BLaER1 treated with 17β-estradiol and CSF1 and Interleukin-3, amounts not matched to agents 10 nM and 100 nM (cell line): Measurements from ENCODE around the gene EFNB1.

Experiments used
- H3K27ac ChIP-seq, 11 experiments: shearing (Covaris generic); formaldehyde crosslinking; 2 replicates each; pipeline ENCODE4 v1.8.1; 2022
- H3K27me3 ChIP-seq, 11 experiments: shearing (Covaris generic); formaldehyde crosslinking; 2 replicates each; pipeline ENCODE4 v1.8.1; 2022
- H3K36me3 ChIP-seq, 11 experiments: shearing (Covaris generic); formaldehyde crosslinking; 2 replicates each; pipeline ENCODE4 v1.8.1; 2022
- H3K4me1 ChIP-seq, 10 experiments: shearing (Covaris generic); formaldehyde crosslinking; 2 replicates each; pipeline ENCODE4 v1.8.1; 2022
- H3K4me2 ChIP-seq, 11 experiments: shearing (Covaris generic); formaldehyde crosslinking; 2 replicates each; pipeline ENCODE4 v1.8.1; 2022
- H3K4me3 ChIP-seq, 10 experiments: shearing (Covaris generic); formaldehyde crosslinking; 2 replicates each; pipeline ENCODE4 v1.8.1; 2022
- H3K9ac ChIP-seq, 11 experiments: shearing (Covaris generic); formaldehyde crosslinking; 2 replicates each; pipeline ENCODE4 v1.8.1; 2022
- H3K9me3 ChIP-seq, 11 experiments: shearing (Covaris generic); formaldehyde crosslinking; replicated peaks in 1 of 11; 2 replicates each; pipeline ENCODE4 v1.8.1; 2022
- H4K20me1 ChIP-seq, 11 experiments: shearing (Covaris generic); formaldehyde crosslinking; 2 replicates each; pipeline ENCODE4 v1.8.1; 2022
- Cebpa-rat ChIP-seq, 11 experiments: shearing (Covaris generic); IDR thresholded peaks; 2 replicates each; pipeline ENCODE4 v1.8.1; 2022

EFNB1 gene

GRCh38 chrX:68835468-68835867 lies 6.6 kb downstream of the EFNB1 start:
- no peak overlapping the region for H3K9ac ChIP-seq
- H3K36me3 ChIP-seq = peaks cover 9 to 40% (median 17%) of the 10 kb centered on the region in 11 experiments; a peak in 17 of 22 replicates
- TF ChIP-seq Cebpa-rat (IDR thresholded peaks at IDR 0.05) = no peak
- peaks cover 11 to 92% (median 86%) of the 10 kb centered on the region in 11 experiments; a peak in 19 of 22 replicates for H4K20me1 ChIP-seq
- H3K9me3 ChIP-seq = no peaks in the 10 kb centered on the region
- H3K27ac ChIP-seq = no peak overlapping the region; a peak in 1 of 22 replicates
- no peak overlapping the region for H3K4me3 ChIP-seq
- peaks cover 40 to 93% (median 67%) of the 10 kb centered on the region in 11 experiments for H3K27me3 ChIP-seq
- H3K4me2 ChIP-seq = peak overlapping the region in 9 of 11 experiments; percentile 1 to 92 (median 81); a peak in 16 of 22 replicates
- peaks cover 37 to 77% (median 63%) of the 10 kb centered on the region in 10 experiments for H3K4me1 ChIP-seq

- H3K4me3 ChIP-seq = no peak overlapping the region
- peaks cover 15 to 53% (median 24%) of the 10 kb centered on the region in 11 experiments; a peak in 17 of 22 replicates for H3K36me3 ChIP-seq
- peak overlapping the region in 7 of 11 experiments; percentile 46 to 92 (median 81); a peak in 11 of 22 replicates for H3K4me2 ChIP-seq
- no peaks in the 10 kb centered on the region for H3K9me3 ChIP-seq
- peaks cover 40 to 84% (median 70%) of the 10 kb centered on the region in 10 experiments for H3K4me1 ChIP-seq
- no peak for TF ChIP-seq Cebpa-rat (IDR thresholded peaks at IDR 0.05)
- H4K20me1 ChIP-seq = peaks cover 11 to 83% (median 71%) of the 10 kb centered on the region in 11 experiments; a peak in 19 of 22 replicates
- no peak overlapping the region for H3K27ac ChIP-seq
- no peak overlapping the region for H3K9ac ChIP-seq
- peaks cover 30 to 90% (median 65%) of the 10 kb centered on the region in 11 experiments for H3K27me3 ChIP-seq
Observed at GRCh38 chrX:68837119-68837518, 8.3 kb downstream of the EFNB1 start.

GRCh38 chrX:68838571-68838910 lies 9.7 kb downstream of the EFNB1 start:
- no peak for TF ChIP-seq Cebpa-rat (IDR thresholded peaks at IDR 0.05)
- Histone ChIP-seq H3K36me3 (peaks cover 15 to 53% (median 24%) of the 10 kb centered on the region in 11 experiments; a peak in 17 of 22 replicates), H3K4me1 (peaks cover 42 to 85% (median 70%) of the 10 kb centered on the region in 10 experiments), H3K4me2 (no peak overlapping the region), H4K20me1 (peaks cover 3 to 82% (median 58%) of the 10 kb centered on the region in 11 experiments; a peak in 19 of 22 replicates), H3K4me3 (no peak overlapping the region), H3K9ac (no peak overlapping the region), H3K27ac (no peak overlapping the region), H3K27me3 (peaks cover 31 to 90% (median 65%) of the 10 kb centered on the region in 11 experiments), H3K9me3 (no peaks in the 10 kb centered on the region)

- peaks cover 0 to 71% (median 46%) of the 10 kb centered on the region in 11 experiments; a peak in 19 of 22 replicates for H4K20me1 ChIP-seq
- TF ChIP-seq Cebpa-rat (IDR thresholded peaks at IDR 0.05) = no peak
Observed at GRCh38 chrX:68839771-68840170, 10.9 kb downstream of the EFNB1 start.

GRCh38 chrX:68840256-68840655 lies 11.4 kb downstream of the EFNB1 start:
- H3K4me1 ChIP-seq = peaks cover 37 to 81% (median 67%) of the 10 kb centered on the region in 10 experiments
- no peak overlapping the region for H3K9ac ChIP-seq
- peaks cover 0 to 66% (median 41%) of the 10 kb centered on the region in 11 experiments; a peak in 19 of 22 replicates for H4K20me1 ChIP-seq
- no peak overlapping the region for H3K4me3 ChIP-seq
- H3K27me3 ChIP-seq = peaks cover 24 to 90% (median 65%) of the 10 kb centered on the region in 11 experiments
- TF ChIP-seq Cebpa-rat (IDR thresholded peaks at IDR 0.05) = 0 out of 22 replicates have a peak, but pooled peaks of 1 of the 11 experiments have one; percentile 17
- H3K27ac ChIP-seq = 0 out of 22 replicates have a peak overlapping the region, but pooled peaks of 1 of the 11 experiments have one; percentile 34
- H3K9me3 ChIP-seq = no peaks in the 10 kb centered on the region
- peaks cover 15 to 53% (median 24%) of the 10 kb centered on the region in 11 experiments; a peak in 17 of 22 replicates for H3K36me3 ChIP-seq
- peak overlapping the region in 4 of 11 experiments; percentile 0 to 81 (median 13); a peak in 4 of 22 replicates for H3K4me2 ChIP-seq

More at GRCh38 chrX:68839771-68840170, 10.9 kb downstream of the EFNB1 start:
- Histone ChIP-seq H3K9ac (no peak overlapping the region), H3K9me3 (no peaks in the 10 kb centered on the region), H3K4me3 (no peak overlapping the region), H3K4me1 (peaks cover 41 to 85% (median 70%) of the 10 kb centered on the region in 10 experiments), H3K27me3 (peaks cover 26 to 90% (median 65%) of the 10 kb centered on the region in 11 experiments), H3K27ac (no peak overlapping the region), H3K36me3 (peaks cover 15 to 53% (median 24%) of the 10 kb centered on the region in 11 experiments; a peak in 17 of 22 replicates), H3K4me2 (peak overlapping the region in 4 of 11 experiments; percentile 0 to 81 (median 13); a peak in 4 of 22 replicates)

- Histone ChIP-seq H3K27me3 (peaks cover 27 to 90% (median 65%) of the 10 kb centered on the region in 11 experiments), H3K9ac (peak overlapping the region in 1 of 11 experiments; percentile 66; a peak in 2 of 22 replicates), H3K4me2 (peak overlapping the region; percentile 35 to 88 (median 77); a peak in 20 of 22 replicates), H3K4me3 (no peak overlapping the region), H3K36me3 (peaks cover 15 to 51% (median 24%) of the 10 kb centered on the region in 11 experiments; a peak in 17 of 22 replicates), H4K20me1 (peaks cover 0 to 54% (median 29%) of the 10 kb centered on the region in 11 experiments; a peak in 17 of 22 replicates), H3K9me3 (no peaks in the 10 kb centered on the region), H3K27ac (peak overlapping the region in 7 of 11 experiments; percentile 54 to 86 (median 80); a peak in 14 of 22 replicates), H3K4me1 (peaks cover 37 to 76% (median 55%) of the 10 kb centered on the region in 10 experiments)
- TF ChIP-seq Cebpa-rat (IDR thresholded peaks at IDR 0.05) = no peak
Observed at GRCh38 chrX:68841251-68842049, 12.6 kb downstream of the EFNB1 start.

GRCh38 chrX:68842351-68842750 lies 13.5 kb downstream of the EFNB1 start:
- peaks cover 0 to 45% (median 23%) of the 10 kb centered on the region in 11 experiments; a peak in 15 of 22 replicates for H4K20me1 ChIP-seq
- peaks cover 30 to 90% (median 67%) of the 10 kb centered on the region in 11 experiments for H3K27me3 ChIP-seq
- peak overlapping the region in 9 of 11 experiments; percentile 54 to 86 (median 78); a peak in 19 of 22 replicates for H3K27ac ChIP-seq
- H3K4me3 ChIP-seq = 0 out of 20 replicates have a peak overlapping the region, but pooled peaks of 1 of the 10 experiments have one; percentile 24
- peak overlapping the region; percentile 61 to 88 (median 77); a peak in 21 of 22 replicates for H3K4me2 ChIP-seq
- peaks cover 37 to 72% (median 49%) of the 10 kb centered on the region in 10 experiments for H3K4me1 ChIP-seq
- no peaks in the 10 kb centered on the region for H3K9me3 ChIP-seq
- no peak for TF ChIP-seq Cebpa-rat (IDR thresholded peaks at IDR 0.05)
- peak overlapping the region in 8 of 11 experiments; percentile 14 to 71 (median 38); a peak in 15 of 22 replicates for H3K9ac ChIP-seq
- peaks cover 15 to 42% (median 24%) of the 10 kb centered on the region in 11 experiments; a peak in 17 of 22 replicates for H3K36me3 ChIP-seq
